SH-SY5Y (cell line): Measurements from ENCODE around the gene SLC34A1.

Experiments used
- GATA2 ChIP-seq: IDR thresholded peaks from 2 replicates; pipeline ENCODE4 v1.6.1; 2011; ENCODE audit warnings: mild to moderate bottlenecking, low read depth, low read length
- GATA3 ChIP-seq: IDR thresholded peaks from 2 replicates; pipeline ENCODE4 v1.6.1; 2011; ENCODE audit warnings: low read depth, mild to moderate bottlenecking, low read length, moderate library complexity

GRCh38 chr5:177414481-177414880 is 30.2 kb downstream of the SLC34A1 start:
- TF ChIP-seq GATA2 (no peak), GATA3 (no peak)
